COLO668 (cell line): ENCODE data around the gene SERPINF2.
"Not testable (repeated sequence)": the region's sequence is repeated elsewhere in the genome, so short reads cannot be mapped to it uniquely, and the experiment has no call there.

Experiments used
- DNase-seq: peaks from one replicate; lab custom pipeline; 2025; ENCODE audit not compliant: unreplicated experiment; lab: John Stamatoyannopoulos, UW

The SERPINF2 gene

DNA sequence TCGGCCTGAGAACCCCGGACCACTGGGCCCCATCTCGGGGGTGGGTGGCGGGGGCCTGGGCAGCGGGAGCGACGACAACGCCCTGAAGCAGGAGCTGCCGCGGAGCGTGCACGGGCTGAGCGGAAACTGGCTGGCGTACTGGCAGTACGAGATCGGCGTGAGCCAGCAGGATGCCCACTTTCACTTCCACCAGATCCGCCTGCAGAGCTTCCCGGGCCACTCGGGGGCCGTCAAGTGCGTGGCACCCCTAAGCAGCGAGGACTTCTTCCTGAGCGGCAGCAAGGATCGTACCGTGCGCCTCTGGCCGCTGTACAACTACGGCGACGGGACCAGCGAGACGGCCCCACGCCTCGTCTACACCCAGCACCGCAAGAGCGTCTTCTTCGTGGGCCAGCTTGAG is 8.9 kb upstream of the SERPINF2 start:
- DNase-seq = no peak

DNA sequence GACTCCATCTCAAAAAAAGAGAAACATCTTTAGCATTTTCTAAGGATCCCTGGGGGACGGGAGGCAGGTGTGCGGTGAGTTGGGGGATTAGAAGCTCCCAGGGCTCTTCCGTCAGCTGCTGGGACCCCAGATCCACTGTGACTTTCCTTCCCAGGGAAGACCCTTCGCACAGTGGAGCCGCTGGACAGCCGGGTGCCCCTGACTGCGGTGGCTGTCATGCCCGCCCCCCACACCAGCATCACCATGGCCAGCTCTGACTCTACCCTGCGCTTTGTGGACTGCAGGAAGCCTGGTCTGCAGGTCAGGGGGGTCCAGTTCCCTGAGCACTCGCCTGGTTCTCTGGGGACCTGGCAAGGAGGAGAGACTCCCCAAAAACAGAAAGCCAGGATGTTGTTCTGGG is 7.3 kb upstream of the SERPINF2 start:
- no peak for DNase-seq

DNA sequence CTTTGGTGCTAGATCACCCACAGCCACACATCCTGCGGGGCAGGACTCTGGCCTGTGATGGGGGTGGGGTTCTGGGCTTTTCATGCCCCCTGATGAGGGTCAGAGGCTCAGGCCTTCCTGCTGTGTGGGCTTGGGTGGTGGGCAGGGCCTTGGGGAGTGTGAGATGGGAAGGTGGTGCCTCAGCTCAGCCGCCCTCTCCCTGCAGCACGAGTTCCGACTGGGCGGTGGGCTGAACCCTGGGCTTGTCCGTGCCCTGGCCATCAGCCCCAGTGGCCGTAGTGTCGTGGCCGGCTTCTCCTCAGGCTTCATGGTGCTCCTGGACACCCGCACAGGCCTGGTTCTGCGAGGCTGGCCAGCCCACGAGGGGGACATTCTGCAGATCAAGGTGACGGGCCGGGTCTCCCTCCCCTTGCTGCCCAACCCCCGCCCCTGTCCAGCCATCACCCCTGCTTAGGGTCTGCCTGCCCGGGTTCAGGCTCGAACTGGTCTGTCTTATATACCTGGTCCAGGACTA is 6.8 kb upstream of the SERPINF2 start:
- DNase-seq = no peak

DNA sequence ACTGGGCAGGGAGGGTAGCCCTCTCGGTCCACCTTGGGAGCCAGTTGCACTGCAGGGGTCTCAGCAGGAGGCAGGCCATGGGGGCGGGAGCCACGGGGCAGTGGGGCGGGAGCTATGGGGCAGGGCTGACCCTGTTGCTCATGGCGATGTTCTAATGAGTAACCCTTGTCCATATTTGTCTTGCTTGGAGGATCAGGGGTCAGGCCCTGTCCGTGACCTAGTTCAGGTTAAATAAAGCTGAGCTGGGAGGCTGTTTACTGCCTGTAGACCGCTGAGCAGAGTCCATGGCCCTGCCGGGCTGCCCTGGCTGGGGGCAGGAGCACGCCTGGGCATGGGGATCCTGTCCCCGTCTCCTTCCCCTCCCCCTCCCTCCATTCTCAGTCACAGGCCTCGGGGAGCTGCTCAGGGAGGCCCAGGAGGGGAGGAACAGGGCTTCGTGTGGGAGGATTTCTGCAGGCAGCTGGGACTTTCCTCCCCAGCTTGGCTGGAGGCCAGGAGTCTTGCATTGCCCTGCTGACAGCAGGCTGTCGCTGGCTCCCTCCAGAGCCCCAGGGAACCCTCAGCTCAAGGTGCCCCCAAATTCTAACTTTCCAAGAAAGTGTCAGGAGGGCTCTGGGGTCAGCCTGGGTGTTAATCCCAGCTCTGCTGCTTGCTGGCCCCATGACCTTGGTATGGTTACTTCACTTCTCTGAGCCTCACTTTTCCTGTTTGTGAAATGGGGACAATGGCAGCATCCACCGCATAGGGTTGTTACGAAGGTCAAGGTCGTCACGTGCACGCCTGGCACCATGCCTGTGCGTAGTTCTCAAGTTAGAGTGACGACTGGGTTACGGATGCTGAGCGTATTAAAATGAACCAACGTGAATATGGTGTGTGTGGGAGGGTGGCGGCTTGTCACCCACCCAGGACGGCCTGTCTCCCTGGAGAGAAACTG is 6.1 kb upstream of the SERPINF2 start:
- peak; percentile 19 for DNase-seq

DNA sequence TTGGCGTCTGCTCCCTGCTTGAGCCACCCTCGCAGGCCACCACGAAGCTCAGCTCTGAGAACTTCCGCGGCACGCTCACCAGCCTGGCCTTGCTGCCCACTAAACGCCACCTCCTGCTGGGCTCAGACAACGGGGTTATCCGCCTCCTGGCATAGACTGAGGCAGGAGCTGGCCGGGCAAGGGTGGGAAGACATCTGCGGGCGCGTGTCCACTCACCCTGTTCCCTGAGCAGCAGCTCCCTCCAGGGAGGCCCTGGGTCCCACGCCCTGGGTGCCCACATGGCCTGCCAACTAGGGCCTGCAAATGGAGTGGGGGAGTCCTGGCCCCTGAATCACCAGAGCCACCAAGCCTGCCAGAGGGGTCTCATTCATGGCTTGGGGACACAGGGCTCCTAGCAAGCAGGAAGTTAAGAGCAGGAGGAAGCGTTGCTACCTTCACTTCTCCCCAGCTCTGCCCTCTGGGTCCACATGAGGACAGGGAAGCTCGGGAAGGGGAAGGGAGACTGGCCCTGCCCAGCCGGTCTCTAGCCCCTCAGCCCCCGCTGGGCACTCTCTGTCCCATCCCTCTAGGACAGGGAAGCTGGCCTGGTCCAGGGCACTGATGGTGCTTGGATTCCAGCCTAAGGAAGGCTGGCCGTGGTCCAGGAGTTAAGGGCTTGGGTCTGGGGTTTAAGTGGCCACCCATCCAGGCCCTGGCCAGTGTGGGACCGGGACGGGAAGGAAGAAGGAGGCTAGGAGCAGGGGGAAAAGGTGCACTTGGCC is 5.0 kb upstream of the SERPINF2 start:
- DNase-seq = no peak

DNA sequence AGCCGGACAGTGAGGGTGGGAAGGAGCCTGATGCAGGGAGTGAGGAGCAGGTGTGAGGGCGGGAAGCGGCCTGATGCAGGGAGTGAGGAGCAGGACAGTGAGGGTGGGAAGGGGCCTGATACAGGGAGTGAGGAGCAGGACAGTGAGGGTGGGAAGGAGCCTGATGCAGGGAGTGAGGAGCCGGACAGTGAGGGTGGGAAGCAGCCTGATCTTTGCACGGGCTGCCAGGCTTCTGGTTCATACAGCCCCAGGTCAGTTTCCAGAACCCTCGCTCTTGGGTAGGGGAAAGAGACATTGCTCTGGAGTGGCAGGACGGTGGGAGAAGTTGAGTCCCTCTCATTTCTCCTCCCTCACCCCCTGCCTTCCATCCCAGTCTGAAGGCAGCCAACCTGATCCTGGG is 772 bp upstream of the SERPINF2 start:
- not testable (repeated sequence) for DNase-seq

DNA sequence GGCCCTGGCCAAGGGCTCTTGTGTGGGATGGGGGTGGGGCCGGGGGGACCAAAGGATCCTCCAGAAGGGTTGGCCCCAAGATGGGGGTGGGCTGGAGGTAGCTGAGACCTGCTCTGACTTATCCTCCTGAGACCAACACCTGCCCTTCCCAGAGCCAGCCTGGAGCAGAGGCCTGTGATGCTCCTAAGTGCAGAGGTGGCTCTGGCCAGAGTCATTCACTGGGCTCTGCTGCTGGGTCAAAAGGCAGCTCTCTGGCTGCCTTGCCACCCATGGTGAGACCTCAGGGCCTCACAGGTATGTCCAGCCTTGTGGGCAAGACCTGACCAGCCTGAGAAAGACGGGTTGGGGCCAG is 393 bp downstream of the SERPINF2 start:
- DNase-seq = no peak

DNA sequence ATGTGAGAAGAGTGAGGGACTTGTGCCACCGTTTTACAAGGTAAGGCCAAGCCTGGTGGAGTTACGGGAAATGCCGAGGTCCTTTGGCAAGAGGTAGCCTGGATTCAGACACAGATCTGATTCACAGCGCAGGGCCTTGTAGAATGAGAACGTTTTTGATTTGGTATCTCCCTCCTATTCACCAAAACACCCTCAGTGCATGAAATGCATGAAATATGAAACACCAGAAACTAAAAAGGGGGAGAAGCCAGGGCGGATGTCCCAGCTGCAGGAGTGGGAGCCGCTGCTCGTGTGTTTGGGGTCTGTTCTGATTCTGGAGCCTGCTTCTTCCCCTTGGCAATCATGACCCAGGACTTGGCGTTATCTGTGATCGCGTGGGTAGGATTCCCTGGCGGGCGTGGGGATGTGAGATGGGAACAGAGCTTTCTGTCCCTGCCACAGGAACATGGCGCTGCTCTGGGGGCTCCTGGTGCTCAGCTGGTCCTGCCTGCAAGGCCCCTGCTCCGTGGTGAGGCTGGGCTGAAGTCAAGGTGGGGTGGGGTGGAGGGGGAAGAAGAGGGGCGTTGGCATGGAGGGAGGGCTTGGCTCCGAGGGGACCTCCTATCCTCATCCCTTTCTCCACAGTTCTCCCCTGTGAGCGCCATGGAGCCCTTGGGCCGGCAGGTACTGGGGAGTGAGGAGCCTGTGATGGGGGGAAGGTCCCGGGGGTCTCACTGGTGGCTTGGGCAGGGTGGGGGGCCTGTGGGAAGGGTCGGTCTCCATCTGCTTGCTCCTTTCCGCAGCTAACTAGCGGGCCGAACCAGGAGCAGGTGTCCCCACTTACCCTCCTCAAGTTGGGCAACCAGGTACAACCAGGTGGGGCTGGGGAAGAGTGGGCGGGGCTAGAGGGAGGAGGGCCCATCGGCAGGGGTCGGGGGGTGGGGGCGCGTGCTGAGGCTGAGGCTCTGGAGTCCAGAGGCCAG is 2.2 kb downstream of the SERPINF2 start:
- DNase-seq = no peak

DNA sequence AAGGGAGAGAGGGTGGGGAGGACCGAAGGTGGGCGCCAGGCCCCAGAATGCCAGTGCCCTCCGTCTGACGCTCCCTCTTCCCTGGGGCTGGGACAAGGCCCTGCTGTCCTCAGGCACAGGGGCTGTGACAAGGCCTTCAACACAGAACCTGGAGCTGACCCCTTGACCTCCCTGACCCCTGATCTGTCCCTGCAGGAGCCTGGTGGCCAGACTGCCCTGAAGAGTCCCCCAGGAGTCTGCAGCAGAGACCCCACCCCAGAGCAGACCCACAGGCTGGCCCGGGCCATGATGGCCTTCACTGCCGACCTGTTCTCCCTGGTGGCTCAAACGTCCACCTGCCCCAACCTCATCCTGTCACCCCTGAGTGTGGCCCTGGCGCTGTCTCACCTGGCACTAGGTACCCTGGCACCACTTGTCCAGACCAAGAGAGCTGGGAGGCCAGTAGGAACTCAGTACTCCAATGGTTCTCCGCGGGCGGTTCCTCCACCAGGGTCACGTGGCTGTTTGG is 2.9 kb downstream of the SERPINF2 start:
- DNase-seq = no peak

DNA sequence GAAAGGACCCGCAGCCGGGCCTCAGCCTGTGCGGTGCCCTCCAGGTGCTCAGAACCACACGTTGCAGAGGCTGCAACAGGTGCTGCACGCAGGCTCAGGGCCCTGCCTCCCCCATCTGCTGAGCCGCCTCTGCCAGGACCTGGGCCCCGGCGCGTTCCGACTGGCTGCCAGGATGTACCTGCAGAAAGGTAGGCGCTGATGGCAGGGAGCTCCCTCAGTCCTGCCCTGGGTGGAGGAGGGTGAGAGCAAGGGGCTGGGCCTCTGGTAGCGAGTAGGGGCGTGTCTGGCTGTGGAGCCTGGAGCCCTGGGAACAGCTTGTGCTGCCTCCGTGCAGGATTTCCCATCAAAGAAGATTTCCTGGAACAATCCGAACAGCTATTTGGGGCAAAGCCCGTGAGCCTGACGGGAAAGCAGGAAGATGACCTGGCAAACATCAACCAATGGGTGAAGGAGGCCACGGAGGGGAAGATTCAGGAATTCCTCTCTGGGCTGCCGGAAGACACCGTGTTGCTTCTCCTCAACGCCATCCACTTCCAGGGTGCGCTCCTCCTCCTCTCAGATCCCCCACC is 4.4 kb downstream of the SERPINF2 start:
- DNase-seq = peak; percentile 63

DNA sequence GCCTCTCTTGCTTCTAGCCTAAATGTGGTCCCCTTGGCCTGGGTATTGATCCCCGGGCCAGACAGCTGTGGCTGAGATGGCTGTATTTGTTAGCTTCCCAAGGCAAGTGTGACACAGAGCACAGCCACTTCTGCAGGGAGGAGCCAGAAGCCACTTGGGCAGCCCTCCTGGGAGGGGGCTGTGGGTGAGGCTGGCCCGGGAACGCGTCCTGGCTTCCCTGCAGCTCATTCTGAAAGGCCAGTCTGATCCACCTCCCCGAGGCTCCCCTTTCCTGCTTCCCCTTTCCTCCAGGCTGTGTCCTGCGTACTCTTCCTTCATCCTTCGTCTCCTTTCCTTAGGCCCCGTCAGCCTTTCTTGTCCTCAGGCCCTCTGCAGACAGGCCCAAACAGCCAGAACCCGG is 8.0 kb downstream of the SERPINF2 start:
- no peak for DNase-seq

DNA sequence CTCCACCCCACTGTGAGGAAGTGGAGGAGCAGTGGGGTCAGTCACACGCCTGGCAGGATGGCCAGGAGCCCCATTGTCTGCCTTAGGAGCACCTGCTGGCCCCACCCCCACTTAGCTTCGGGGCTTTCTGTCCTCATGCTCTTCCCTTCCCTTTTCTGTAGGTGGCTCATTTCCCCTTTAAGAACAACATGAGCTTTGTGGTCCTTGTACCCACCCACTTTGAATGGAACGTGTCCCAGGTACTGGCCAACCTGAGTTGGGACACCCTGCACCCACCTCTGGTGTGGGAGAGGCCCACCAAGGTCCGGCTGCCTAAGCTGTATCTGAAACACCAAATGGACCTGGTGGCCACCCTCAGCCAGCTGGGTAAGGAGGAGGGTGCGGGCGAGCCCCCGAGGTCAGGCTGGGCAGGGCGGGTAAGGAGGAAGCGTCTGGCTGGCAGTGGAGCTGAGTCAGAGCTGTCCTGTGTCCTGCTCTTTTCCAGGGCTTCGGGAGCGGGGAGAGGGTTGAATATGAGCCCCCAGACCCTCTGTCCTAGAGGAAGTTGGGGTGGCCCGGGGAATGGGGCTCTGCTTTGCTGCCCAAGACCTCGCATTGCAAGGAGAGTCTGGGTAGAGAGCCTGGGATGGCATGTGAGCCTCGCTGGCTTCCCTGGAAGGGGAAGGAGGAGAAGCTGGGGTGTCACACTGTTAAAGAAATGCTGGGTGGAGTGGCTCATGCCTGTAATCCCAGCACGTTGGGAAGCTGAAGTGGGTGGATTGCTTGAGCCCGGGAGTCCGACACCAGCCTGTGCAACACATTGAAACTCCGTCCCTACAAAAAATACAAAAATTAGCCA is 10.0 kb downstream of the SERPINF2 start:
- peak; percentile 73 for DNase-seq

DNA sequence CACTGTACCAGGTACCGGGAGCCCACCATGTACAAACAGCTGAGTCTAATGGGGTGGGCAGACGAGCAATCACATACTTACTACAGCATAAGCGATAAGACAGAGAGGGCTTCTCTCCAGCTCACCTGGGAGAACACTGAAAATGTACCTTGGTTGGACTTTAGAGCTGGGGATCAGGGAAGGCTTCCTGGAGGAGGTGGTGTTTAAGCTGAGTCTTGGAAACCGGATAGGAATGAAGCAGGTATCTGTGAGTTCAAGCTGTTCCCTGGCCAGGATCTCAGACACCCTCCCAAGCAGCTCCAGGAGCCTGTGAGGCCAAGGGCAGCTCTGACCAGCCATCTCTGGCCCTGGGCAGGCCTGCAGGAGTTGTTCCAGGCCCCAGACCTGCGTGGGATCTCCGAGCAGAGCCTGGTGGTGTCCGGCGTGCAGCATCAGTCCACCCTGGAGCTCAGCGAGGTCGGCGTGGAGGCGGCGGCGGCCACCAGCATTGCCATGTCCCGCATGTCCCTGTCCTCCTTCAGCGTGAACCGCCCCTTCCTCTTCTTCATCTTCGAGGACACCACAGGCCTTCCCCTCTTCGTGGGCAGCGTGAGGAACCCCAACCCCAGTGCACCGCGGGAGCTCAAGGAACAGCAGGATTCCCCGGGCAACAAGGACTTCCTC is 11.2 kb downstream of the SERPINF2 start:
- DNase-seq = no peak

DNA sequence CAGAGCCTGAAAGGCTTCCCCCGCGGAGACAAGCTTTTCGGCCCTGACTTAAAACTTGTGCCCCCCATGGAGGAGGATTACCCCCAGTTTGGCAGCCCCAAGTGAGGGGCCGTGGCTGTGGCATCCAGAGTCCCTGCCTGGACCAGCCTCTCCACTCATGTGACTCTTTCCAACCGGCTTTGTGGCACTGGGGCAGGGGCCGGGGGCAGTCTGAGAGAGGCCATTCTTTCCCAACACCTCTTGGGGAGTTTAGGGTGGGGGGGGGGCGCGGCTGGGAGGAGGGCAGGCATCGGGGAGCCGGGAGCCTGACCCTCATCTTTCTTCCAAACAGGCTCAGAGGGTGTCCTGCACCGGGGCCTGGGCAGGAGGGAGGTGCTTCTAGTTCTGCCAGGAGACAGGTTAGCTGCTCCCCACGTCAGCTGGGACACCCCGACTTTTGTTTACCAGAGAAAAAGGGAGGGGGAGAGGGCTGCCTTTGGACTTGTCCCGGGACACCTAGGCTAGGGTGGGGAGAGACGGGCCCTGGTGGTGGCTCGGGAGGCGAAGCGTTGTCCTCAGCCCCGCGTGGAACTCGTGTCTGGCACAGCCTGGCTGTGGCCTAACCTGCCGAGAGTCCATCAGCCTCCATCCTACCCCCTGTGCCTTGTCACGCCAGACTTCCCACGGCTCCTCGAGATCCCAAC is 11.9 kb downstream of the SERPINF2 start:
- no peak for DNase-seq

DNA sequence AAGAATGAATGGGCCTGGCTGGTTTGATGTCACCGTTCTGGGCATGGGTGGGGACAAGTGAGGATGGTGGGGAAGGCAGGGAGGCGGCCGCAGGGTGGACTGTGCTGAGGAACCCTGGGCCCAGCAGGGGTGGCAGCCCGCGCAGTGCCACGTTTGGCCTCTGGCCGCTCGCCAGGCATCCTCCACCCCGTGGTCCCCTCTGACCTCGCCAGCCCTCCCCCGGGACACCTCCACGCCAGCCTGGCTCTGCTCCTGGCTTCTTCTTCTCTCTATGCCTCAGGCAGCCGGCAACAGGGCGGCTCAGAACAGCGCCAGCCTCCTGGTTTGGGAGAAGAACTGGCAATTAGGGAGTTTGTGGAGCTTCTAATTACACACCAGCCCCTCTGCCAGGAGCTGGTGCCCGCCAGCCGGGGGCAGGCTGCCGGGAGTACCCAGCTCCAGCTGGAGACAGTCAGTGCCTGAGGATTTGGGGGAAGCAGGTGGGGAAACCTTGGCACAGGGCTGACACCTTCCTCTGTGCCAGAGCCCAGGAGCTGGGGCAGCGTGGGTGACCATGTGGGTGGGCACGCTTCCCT is 12.7 kb downstream of the SERPINF2 start:
- no peak for DNase-seq

DNA sequence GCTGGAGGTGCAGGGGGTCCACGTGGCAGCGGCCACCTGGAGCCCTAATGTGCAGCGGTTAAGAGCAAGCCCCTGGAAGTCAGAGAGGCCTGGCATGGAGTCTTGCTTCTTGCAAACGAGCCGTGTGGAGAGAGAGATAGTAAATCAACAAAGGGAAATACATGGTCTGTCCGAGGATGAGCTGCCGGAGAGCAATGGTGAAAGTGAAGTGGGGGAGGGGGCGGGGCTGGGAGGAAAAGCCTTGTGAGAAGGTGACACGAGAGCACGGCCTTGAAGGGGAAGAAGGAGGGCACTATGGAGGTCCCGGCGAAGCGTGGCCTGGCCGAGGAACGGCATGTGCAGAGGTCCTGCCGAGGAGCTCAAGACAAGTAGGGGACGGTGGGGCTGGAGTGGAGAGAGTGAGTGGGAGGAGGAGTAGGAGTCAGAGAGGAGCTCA is 13.2 kb downstream of the SERPINF2 start:
- DNase-seq = no peak

DNA sequence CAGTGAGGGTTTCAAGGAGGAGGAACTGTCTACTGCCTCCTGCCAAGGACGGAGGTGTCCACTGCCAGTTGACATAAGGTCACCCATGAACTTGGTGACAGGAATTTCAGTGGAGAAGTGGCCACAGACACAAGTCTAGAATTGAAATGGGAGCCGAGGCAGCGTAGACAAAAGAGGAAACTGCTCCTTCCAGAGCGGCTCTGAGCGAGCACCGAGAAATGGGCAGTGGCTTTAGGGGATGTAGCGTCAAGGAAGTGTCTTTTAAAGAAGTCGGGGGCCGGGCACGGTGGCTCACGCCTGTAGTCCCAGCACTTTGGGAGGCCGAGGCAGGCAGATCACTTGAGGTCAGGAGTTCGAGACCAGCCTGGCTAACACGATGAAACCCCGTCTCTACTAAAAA is 16.1 kb downstream of the SERPINF2 start:
- DNase-seq = no peak

DNA sequence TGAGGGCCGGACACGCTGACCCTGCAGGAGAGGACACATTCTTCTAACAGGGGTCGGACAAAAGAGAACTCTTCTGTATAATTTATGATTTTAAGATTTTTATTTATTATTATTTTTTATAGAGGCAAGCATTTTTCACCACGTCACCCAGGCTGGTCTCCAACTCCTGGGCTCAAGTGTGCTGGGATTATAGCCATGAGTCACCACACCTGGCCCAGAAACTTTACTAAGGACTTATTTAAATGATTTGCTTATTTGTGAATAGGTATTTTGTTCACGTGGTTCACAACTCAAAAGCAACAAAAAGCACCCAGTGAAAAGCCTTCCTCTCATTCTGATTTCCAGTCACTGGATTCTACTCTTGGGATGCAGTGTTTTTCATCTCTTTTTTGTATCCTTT is 16.9 kb downstream of the SERPINF2 start:
- no peak for DNase-seq
